Measurements from ENCODE around the gene FCHSD2. TPM values are rescaled to one million over a fixed set of nuclear protein-coding genes. Genes with fewer than 3 reads are reported as not detected.

Gene FCHSD2
- total and polyA plus RNA-seq, 2 of the 13 experiments (the other 11 are each of a cell fraction or from before 2014, with no cell fraction given), result 20.5 to 24.8 TPM

DNA sequence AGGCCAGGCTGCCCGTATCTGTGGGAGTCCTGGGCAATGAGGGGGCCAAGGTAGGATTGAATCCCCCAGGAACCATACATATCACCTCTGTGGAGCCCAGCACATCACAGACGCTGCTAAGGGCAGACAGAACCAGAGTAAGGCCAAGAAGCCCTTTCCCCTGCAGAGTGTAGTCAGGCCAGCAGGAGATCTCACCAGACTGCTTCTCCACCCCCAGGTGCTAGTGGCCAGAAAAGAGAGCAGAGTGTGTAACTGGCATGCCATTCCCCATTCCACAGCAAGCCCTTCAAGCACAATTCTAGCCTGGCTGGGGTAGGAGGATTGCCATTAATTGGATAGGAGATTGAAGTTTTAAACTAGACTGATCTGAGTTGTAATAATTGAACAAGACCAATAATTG is 28.0 kb upstream of the FCHSD2 start (continued):
- TF ChIP-seq, protein P1, sequence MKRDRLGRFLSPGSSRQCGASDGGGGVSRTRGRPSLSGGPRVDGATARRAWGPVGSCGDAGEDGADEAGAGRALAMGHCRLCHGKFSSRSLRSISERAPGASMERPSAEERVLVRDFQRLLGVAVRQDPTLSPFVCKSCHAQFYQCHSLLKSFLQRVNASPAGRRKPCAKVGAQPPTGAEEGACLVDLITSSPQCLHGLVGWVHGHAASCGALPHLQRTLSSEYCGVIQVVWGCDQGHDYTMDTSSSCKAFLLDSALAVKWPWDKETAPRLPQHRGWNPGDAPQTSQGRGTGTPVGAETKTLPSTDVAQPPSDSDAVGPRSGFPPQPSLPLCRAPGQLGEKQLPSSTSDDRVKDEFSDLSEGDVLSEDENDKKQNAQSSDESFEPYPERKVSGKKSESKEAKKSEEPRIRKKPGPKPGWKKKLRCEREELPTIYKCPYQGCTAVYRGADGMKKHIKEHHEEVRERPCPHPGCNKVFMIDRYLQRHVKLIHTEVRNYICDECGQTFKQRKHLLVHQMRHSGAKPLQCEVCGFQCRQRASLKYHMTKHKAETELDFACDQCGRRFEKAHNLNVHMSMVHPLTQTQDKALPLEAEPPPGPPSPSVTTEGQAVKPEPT (CRISPR knock-in tag; IDR thresholded peaks at IDR 0.05; ENCODE audit: low read depth), result no peak
- TF ChIP-seq YY1 (IDR thresholded peaks at IDR 0.05; ENCODE audit: insufficient read depth, insufficient replicate concordance, low read depth, low read length) (no peak), ZNF354B (CRISPR knock-in tag; IDR thresholded peaks at IDR 0.05) (no peak), NFYC (CRISPR knock-in tag; IDR thresholded peaks at IDR 0.05) (no peak)
- TF ChIP-seq, protein P2, sequence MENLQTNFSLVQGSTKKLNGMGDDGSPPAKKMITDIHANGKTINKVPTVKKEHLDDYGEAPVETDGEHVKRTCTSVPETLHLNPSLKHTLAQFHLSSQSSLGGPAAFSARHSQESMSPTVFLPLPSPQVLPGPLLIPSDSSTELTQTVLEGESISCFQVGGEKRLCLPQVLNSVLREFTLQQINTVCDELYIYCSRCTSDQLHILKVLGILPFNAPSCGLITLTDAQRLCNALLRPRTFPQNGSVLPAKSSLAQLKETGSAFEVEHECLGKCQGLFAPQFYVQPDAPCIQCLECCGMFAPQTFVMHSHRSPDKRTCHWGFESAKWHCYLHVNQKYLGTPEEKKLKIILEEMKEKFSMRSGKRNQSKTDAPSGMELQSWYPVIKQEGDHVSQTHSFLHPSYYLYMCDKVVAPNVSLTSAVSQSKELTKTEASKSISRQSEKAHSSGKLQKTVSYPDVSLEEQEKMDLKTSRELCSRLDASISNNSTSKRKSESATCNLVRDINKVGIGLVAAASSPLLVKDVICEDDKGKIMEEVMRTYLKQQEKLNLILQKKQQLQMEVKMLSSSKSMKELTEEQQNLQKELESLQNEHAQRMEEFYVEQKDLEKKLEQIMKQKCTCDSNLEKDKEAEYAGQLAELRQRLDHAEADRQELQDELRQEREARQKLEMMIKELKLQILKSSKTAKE (CRISPR knock-in tag; IDR thresholded peaks at IDR 0.05; ENCODE audit: borderline replicate concordance), result no peak

DNA sequence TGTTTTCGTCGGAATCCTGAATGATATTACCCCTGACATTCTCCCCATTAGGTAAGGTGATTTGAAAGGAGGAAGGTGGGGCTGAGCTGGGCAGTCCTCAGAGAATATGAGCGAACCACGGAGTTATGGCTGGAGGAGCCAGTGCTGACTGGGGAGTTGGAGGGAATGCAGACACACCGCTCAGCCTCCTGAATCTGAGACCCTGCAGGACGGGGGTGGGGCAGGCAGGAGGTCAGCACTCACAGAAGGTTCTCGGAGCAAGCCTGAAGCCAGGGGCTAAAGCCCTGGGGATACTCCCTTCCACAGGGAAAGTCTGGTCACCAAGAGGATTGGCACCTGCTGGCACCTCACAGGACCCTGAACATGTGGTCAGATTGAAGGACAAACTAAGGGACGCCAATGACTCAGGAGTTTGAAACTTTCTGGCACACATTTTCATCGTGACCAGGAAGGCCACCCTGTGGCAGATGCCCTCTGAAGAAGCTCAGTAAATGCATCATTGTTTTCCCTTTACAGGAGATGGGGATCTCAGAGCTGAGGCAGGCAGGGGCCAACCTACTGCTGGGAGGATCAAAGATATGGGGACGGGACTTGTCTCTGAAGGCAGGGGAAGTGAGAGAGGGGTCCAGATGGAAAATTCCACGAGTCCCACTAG is 26.9 kb upstream of the FCHSD2 start:
- Histone ChIP-seq H4K20me1 (ENCODE audit: insufficient read depth, low read length) (no peaks in the 10 kb centered on the region), H3K79me2 (ENCODE audit: insufficient read depth, low read length) (no peaks in the 10 kb centered on the region), H3K9me3 (ENCODE audit: low read length) (no peaks in the 10 kb centered on the region), H3K36me3 (replicated peaks in 1 of 2; ENCODE audit: control insufficient read depth in 1 of 2, insufficient read depth in 2 of 2, low read length in 2 of 2) (no peaks in the 10 kb centered on the region), H3K9ac (ENCODE audit: insufficient read depth, low read depth, low read length) (0 out of 2 replicates have a peak overlapping the region, but pooled peaks have one; percentile 3), H3K27ac (ENCODE audit: extremely low read length, insufficient read depth, low read length) (peak overlapping the region; percentile 16), H3K4me3 (replicated peaks in 1 of 3; ENCODE audit: insufficient read depth in 1 of 3, low read depth in 2 of 3, low read length in 3 of 3) (no peak overlapping the region; a peak in 1 of 6 replicates), H3K4me1 (ENCODE audit: insufficient read depth, low read length) (peaks cover 98% of the 10 kb centered on the region), H3K27me3 (ENCODE audit: control insufficient read depth in 1 of 2, insufficient read depth in 2 of 2, low read length in 2 of 2) (no peaks in the 10 kb centered on the region), H2AFZ (ENCODE audit: low read length) (no peak overlapping the region), H3K4me2 (ENCODE audit: low read depth, low read length) (peak overlapping the region; percentile 34)
- intact Hi-C loops (cut with micrococcal nuclease; ENCODE audit: unreplicated experiment) (no loop called here), in situ Hi-C loops (cut with HindIII; ENCODE audit: extremely low pct_ligation_motif_present, low pct_unique_long_range_greater_than_20kb) (no loop called here)
- WGBS (ENCODE audit: low lambda C conversion rate), result 48% methylated on average over 8 of the region's 11 CpGs
- ChIA-PET POLR2A (interaction anchor here (0.6 to 4.6 kb wide), 5 partner anchors 8 to 123 kb away, joined by 3 to 51 read pairs (median 4); partner anchors contain the start of gene FCHSD2), CTCF (ENCODE audit: low intra/inter-chr PET ratio, low total read pairs) (interaction anchor here (1.1 kb wide), 1 partner anchor 27 kb away, joined by 3 read pairs; the partner anchor contains the start of gene FCHSD2)
- no peak for ATAC-seq
- FAIRE-seq, result peak; percentile 15
- DNase-seq (ENCODE audit: low spot score), result peak; percentile 58
- no TSS peak for BruUV-seq (replicated peaks)
- peak; percentile 60 for TF ChIP-seq FOSL2 (CRISPR knock-in tag; IDR thresholded peaks at IDR 0.05)
- 0 out of 2 replicates have a peak, but pooled peaks have one; percentile 37 for TF ChIP-seq ZNF614 (CRISPR knock-in tag; IDR thresholded peaks at IDR 0.05; ENCODE audit: borderline replicate concordance)
- 0 out of 2 replicates have a peak, but pooled peaks have one; percentile 23 for TF ChIP-seq HDAC2 (CRISPR knock-in tag; IDR thresholded peaks at IDR 0.05)
- TF ChIP-seq ZNF543 (CRISPR knock-in tag; IDR thresholded peaks at IDR 0.05), result no peak
- no peak for TF ChIP-seq SOX13 (IDR thresholded peaks at IDR 0.05)
- 0 out of 4 replicates have a peak, but pooled peaks of 1 of the 2 experiments have one; percentile 9 for TF ChIP-seq SOX13 (CRISPR knock-in tag; conservative IDR thresholded peaks at IDR 0.05 in 1 of 2, IDR thresholded peaks at IDR 0.05 in 1 of 2)
- TF ChIP-seq NFE2L2 (IDR thresholded peaks at IDR 0.05; ENCODE audit: low read length), result 0 out of 2 replicates have a peak, but pooled peaks have one; percentile 23
- TF ChIP-seq HNRNPL (IDR thresholded peaks at IDR 0.05; ENCODE audit: low read depth, low read length), result 0 out of 2 replicates have a peak, but pooled peaks have one; percentile 52
- TF ChIP-seq PCBP2 (optimal IDR thresholded peaks at IDR 0.05; ENCODE audit: low read depth, low read length, poor library complexity, severe bottlenecking), result no peak
- TF ChIP-seq, protein P3, sequence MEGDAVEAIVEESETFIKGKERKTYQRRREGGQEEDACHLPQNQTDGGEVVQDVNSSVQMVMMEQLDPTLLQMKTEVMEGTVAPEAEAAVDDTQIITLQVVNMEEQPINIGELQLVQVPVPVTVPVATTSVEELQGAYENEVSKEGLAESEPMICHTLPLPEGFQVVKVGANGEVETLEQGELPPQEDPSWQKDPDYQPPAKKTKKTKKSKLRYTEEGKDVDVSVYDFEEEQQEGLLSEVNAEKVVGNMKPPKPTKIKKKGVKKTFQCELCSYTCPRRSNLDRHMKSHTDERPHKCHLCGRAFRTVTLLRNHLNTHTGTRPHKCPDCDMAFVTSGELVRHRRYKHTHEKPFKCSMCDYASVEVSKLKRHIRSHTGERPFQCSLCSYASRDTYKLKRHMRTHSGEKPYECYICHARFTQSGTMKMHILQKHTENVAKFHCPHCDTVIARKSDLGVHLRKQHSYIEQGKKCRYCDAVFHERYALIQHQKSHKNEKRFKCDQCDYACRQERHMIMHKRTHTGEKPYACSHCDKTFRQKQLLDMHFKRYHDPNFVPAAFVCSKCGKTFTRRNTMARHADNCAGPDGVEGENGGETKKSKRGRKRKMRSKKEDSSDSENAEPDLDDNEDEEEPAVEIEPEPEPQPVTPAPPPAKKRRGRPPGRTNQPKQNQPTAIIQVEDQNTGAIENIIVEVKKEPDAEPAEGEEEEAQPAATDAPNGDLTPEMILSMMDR (CRISPR knock-in tag; IDR thresholded peaks at IDR 0.05), result peak; percentile 17; the same call in 1 of the 2 replicates
